D721Med (cell line): ENCODE data around the gene DHCR7.
A peak's percentile ranks its signal among the peaks of the same experiment; 100 is the strongest.
"Not testable (repeated sequence)": the region's sequence is repeated elsewhere in the genome, so short reads cannot be mapped to it uniquely, and the experiment has no call there.

Source experiments
- DNase-seq: peaks from one replicate; pipeline ENCODE4 v3.0.0; 2011; ENCODE audit warnings: low spot score; ENCODE audit not compliant: insufficient read length
- FAIRE-seq: peaks from 2 replicates; lab custom pipeline; 2011; peaks lifted over from hg19 to GRCh38; lab: Jason Lieb, UNC
- CTCF ChIP-seq: IDR thresholded peaks from 2 replicates; pipeline ENCODE4 v1.5.1; 2012; ENCODE audit warnings: mild to moderate bottlenecking, control low read depth; ENCODE audit not compliant: insufficient read depth; ENCODE audit errors: missing control alignments

Gene DHCR7

GRCh38 chr11:71425409-71425808 is 22.8 kb downstream of the DHCR7 start:
- no peak for DNase-seq
- FAIRE-seq = no peak
- TF ChIP-seq CTCF = no peak

GRCh38 chr11:71423181-71423790 is 24.9 kb downstream of the DHCR7 start:
- FAIRE-seq = no peak
- no peak for DNase-seq
- no peak for TF ChIP-seq CTCF

GRCh38 chr11:71422318-71422717 is 25.9 kb downstream of the DHCR7 start:
- not testable (repeated sequence) for FAIRE-seq, DNase-seq

- TF ChIP-seq CTCF = no peak
- DNase-seq = no peak
- FAIRE-seq = no peak
These were observed 26.7 kb downstream of the DHCR7 start for GRCh38 chr11:71421392-71421950.

GRCh38 chr11:71420455-71421241 is 27.5 kb downstream of the DHCR7 start:
- DNase-seq (peak; percentile 41), FAIRE-seq (no peak)
- TF ChIP-seq CTCF = peak; percentile 46

GRCh38 chr11:71418643-71419042 is 29.6 kb downstream of the DHCR7 start:
- FAIRE-seq (no peak), DNase-seq (no peak)
- TF ChIP-seq CTCF = no peak

GRCh38 chr11:71414645-71415044 is 33.5 kb downstream of the DHCR7 start:
- no peak for TF ChIP-seq CTCF
- DNase-seq = no peak
- no peak for FAIRE-seq
